ENCODE measurements around the gene ANKRD30A.

DNA sequence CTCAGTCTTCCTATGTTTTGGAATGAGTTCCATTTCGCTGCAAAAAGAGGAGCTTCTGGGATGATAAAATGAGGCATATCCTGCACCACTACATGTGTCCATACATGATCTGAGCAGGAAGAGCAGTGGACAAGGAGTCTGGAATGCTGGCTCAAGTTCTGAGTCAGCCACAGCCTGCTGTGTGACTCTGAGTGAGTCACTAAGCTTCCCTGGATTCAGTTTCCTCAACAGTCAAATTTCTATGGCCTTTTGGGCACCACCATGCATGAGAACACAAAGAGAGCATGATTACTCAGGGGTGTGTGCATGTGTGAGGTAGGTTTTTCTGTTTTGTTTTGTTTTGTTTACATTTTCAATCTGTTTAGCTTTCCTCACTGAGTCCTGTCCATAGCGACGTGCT is 254.6 kb downstream of the ANKRD30A start:
- TF ChIP-seq, protein P1, sequence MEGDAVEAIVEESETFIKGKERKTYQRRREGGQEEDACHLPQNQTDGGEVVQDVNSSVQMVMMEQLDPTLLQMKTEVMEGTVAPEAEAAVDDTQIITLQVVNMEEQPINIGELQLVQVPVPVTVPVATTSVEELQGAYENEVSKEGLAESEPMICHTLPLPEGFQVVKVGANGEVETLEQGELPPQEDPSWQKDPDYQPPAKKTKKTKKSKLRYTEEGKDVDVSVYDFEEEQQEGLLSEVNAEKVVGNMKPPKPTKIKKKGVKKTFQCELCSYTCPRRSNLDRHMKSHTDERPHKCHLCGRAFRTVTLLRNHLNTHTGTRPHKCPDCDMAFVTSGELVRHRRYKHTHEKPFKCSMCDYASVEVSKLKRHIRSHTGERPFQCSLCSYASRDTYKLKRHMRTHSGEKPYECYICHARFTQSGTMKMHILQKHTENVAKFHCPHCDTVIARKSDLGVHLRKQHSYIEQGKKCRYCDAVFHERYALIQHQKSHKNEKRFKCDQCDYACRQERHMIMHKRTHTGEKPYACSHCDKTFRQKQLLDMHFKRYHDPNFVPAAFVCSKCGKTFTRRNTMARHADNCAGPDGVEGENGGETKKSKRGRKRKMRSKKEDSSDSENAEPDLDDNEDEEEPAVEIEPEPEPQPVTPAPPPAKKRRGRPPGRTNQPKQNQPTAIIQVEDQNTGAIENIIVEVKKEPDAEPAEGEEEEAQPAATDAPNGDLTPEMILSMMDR (IDR thresholded peaks at IDR 0.05): no peak
- no peak for TF ChIP-seq ZFX (IDR thresholded peaks at IDR 0.05; ENCODE audit: borderline replicate concordance)
